Peyer's patch (tissue), 4 donors: Measurements from ENCODE around the gene ARMC2. TPM values are rescaled to one million over a fixed set of nuclear protein-coding genes. Genes with fewer than 3 reads are reported as not detected.

Experiments
- DNase-seq, 3 donors: peaks; one replicate each; pipeline ENCODE4 v3.0.0-alpha.2; 2017 to 2019
- H3K27ac ChIP-seq, 4 donors: fragments of 200-600 bp; sonication (generic); one replicate each; pipeline ENCODE4 v1.5.1; 2016 to 2019
- H3K27me3 ChIP-seq, 2 donors: fragments of 200-600 bp; sonication (generic); one replicate each; pipeline ENCODE4 v1.5.1; 2019
- H3K36me3 ChIP-seq, 3 donors: fragments of 200-600 bp; sonication (generic); one replicate each; pipeline ENCODE4 v1.5.1; 2016 to 2019
- H3K4me1 ChIP-seq, 4 donors: fragments of 200-600 bp; sonication (generic); one replicate each; pipeline ENCODE4 v1.5.1; 2016 to 2019
- H3K4me3 ChIP-seq, 4 donors: fragments of 200-600 bp; sonication (generic); 1 replicate in 3 of 4; 2 replicates in 1 of 4; pipeline ENCODE4 v1.5.1; 2016 to 2019; ENCODE audit warnings: mild to moderate bottlenecking in 1 of 4
- H3K9me3 ChIP-seq, 4 donors: fragments of 200-600 bp; sonication (generic); one replicate each; pipeline ENCODE4 v1.5.1; 2016 to 2019; ENCODE audit warnings: mild to moderate bottlenecking in 1 of 4
- POLR2A ChIP-seq, 2 donors: fragments of 450-650 bp; IDR thresholded peaks; one replicate each; pipeline ENCODE4 v1.5.1; 2017; ENCODE audit warnings: antibody characterized with exemption in 2 of 2, mild to moderate bottlenecking in 2 of 2, moderate library complexity in 2 of 2
- small RNA-seq, 2 donors: library from RNA; depleted of rRNA; stranded (forward); fragments of <200 nt; gene quantifications; one replicate each; pipeline ENCODE3, GENCODE V24; 2016
- total RNA-seq, 4 donors: library from RNA; depleted of rRNA; stranded (reverse); fragments of >200 nt; gene quantifications; one replicate each; pipeline ENCODE4 v1.1.0, GENCODE V29; 2016
- TF ChIP-seq, protein P1 (sequence below), 6 experiments: fragments of 450-650 bp in 4 of 6; fragments of 200-600 bp in 2 of 6; sonication (generic) in 1 of 6; IDR thresholded peaks; one replicate each; pipeline ENCODE4 v1.5.1; 2017 to 2019; ENCODE audit warnings: antibody characterized with exemption in 6 of 6, mild to moderate bottlenecking in 3 of 6, moderate library complexity in 1 of 6

ARMC2 gene
- total RNA-seq, 4 donors from 2014 or later, result 0.53 to 29.7 (median 4.4) TPM

DNA sequence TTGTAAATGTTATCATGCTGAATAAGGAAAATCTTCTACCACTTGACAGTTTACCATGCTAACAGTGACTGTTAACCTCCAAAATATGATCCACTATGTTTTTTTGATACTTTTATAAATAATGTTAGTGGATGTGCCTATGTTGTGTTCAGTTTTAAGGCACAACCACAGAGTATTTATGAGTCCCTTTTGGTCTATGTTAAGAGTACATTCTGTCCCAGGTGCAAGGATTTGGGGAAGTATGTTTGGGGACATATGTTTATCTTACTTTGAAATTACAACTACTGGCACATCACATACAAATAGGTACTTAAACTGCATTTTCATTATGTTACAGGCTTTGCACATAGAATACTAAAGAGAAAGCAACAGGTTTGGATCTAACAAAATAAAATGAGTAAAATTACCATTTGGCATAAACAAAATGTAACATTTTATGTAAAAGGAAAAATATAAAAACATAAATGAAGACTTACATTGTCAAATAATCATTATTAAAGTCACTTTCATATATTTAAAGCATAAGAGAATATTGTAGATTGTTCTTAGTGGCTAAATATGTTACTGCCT, 175.2 kb downstream of the ARMC2 start:
- TF ChIP-seq POLR2A (IDR thresholded peaks at IDR 0.05), result no peak
- TF ChIP-seq, protein P1, sequence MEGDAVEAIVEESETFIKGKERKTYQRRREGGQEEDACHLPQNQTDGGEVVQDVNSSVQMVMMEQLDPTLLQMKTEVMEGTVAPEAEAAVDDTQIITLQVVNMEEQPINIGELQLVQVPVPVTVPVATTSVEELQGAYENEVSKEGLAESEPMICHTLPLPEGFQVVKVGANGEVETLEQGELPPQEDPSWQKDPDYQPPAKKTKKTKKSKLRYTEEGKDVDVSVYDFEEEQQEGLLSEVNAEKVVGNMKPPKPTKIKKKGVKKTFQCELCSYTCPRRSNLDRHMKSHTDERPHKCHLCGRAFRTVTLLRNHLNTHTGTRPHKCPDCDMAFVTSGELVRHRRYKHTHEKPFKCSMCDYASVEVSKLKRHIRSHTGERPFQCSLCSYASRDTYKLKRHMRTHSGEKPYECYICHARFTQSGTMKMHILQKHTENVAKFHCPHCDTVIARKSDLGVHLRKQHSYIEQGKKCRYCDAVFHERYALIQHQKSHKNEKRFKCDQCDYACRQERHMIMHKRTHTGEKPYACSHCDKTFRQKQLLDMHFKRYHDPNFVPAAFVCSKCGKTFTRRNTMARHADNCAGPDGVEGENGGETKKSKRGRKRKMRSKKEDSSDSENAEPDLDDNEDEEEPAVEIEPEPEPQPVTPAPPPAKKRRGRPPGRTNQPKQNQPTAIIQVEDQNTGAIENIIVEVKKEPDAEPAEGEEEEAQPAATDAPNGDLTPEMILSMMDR (IDR thresholded peaks at IDR 0.05), result no peak
- no peak for DNase-seq
- Histone ChIP-seq H3K27me3 (no peaks in the 10 kb centered on the region), H3K4me3 (no peak overlapping the region), H3K36me3 (no peaks in the 10 kb centered on the region), H3K9me3 (no peaks in the 10 kb centered on the region), H3K27ac (peak overlapping the region; percentile 36 to 62 (median 52)), H3K4me1 (peaks cover 0 to 6% (median 0%) of the 10 kb centered on the region in 4 donors)

Small RNAs within 50 kb of the gene (small RNA-seq; reads per million reads assigned to genes)
- gene AL445189.2 (0 reads per million in 2 donors), gene Z95118.1 (0 reads per million in 2 donors)

Other genes with a start within 250 kb of the ARMC2 start
- gene SESN1, start 246.4 kb downstream of the ARMC2 start, total RNA-seq, result 10 to 100 TPM; 22.8 to 87.5 (median 43.4) TPM
- gene CEP57L1, start 247.1 kb downstream of the ARMC2 start, total RNA-seq, result 10 to 100 TPM in 3 of 4 donors, 1 to 10 TPM in 1; 8.6 to 25.6 (median 23.5) TPM